Vagina (tissue), 2 donors: ENCODE data around the gene EIF4G1. TPM values are rescaled to one million over a fixed set of nuclear protein-coding genes. Genes with fewer than 3 reads are reported as not detected.

Experiments used
- DNase-seq, 2 donors: peaks; one replicate each; pipeline ENCODE4 v3.0.0-alpha.2; 2017; ENCODE audit errors: extremely low spot score in 2 of 2
- H3K27ac ChIP-seq: fragments of 200-600 bp; sonication (generic); one replicate; pipeline ENCODE4 v1.5.1; 2019
- H3K27me3 ChIP-seq: fragments of 200-600 bp; sonication (generic); one replicate; pipeline ENCODE4 v1.5.1; 2019
- H3K36me3 ChIP-seq, 2 donors: fragments of 200-600 bp; sonication (generic); one replicate each; pipeline ENCODE4 v1.5.1; 2017 to 2019
- H3K4me1 ChIP-seq: fragments of 200-600 bp; sonication (generic); one replicate; pipeline ENCODE4 v1.5.1; 2019
- H3K4me3 ChIP-seq, 2 donors: fragments of 200-600 bp; sonication (generic); 1 replicate in 1 of 2; 2 replicates in 1 of 2; pipeline ENCODE4 v1.5.1; 2016 to 2019
- H3K9me3 ChIP-seq: fragments of 200-600 bp; sonication (generic); one replicate; pipeline ENCODE4 v1.5.1; 2019
- CTCF ChIP-seq, 3 experiments: fragments of 450-650 bp in 2 of 3; fragments of 200-600 bp in 1 of 3; sonication (generic) in 1 of 3; IDR thresholded peaks; one replicate each; pipeline ENCODE4 v1.5.1; 2017 to 2019; ENCODE audit warnings: antibody characterized with exemption in 3 of 3, mild to moderate bottlenecking in 2 of 3, moderate library complexity in 2 of 3
- POLR2A ChIP-seq, 2 donors: fragments of 450-650 bp; IDR thresholded peaks; one replicate each; pipeline ENCODE4 v1.6.1; 2017; ENCODE audit warnings: antibody characterized with exemption in 2 of 2, mild to moderate bottlenecking in 2 of 2, moderate library complexity in 2 of 2
- POLR2AphosphoS5 ChIP-seq, 2 donors: sonication (generic); formaldehyde crosslinking; IDR thresholded peaks; one replicate each; pipeline ENCODE4 v1.9.0; 2017; ENCODE audit warnings: antibody characterized with exemption in 2 of 2, mild to moderate bottlenecking in 2 of 2, low read depth in 1 of 2; ENCODE audit not compliant: insufficient read depth in 1 of 2
- intact Hi-C: fragments of 100-400 bp; cut with DNase I; formaldehyde crosslinking; loops from one replicate; pipeline ENCODE4 v1.15.1; 2023
- total RNA-seq: library from RNA; depleted of rRNA; stranded (reverse); fragments of >200 nt; gene quantifications from one replicate; pipeline ENCODE4 v1.2.3, GENCODE V29; 2016

The EIF4G1 gene
- total RNA-seq, 1 donor from 2014 or later: 207 TPM

GRCh38 chr3:184362668-184363546 is 48.5 kb downstream of the EIF4G1 start:
- Histone ChIP-seq H3K9me3 (no peaks in the 10 kb centered on the region), H3K27me3 (no peaks in the 10 kb centered on the region), H3K4me1 (peaks cover 31% of the 10 kb centered on the region), H3K4me3 (peak overlapping the region; percentile 87 to 96), H3K36me3 (peaks cover 0 to 25% of the 10 kb centered on the region in 2 donors), H3K27ac (peak overlapping the region; percentile 92)
- peak in 1 of 2 donors; percentile 98 for DNase-seq
- peak in 1 of 2 donors; percentile 52 for TF ChIP-seq POLR2A (IDR thresholded peaks at IDR 0.05)
- TF ChIP-seq POLR2AphosphoS5 (IDR thresholded peaks at IDR 0.05; ENCODE audit: insufficient read depth in 1 of 2, low read depth in 1 of 2): peak; percentile 93 to 94
- peak in 2 of 3 experiments; percentile 14 to 65 for TF ChIP-seq CTCF (IDR thresholded peaks at IDR 0.05)
- intact Hi-C loops: no loop called here

- no peak for DNase-seq
- no peaks in the 10 kb centered on the region for H3K27me3 ChIP-seq
- TF ChIP-seq CTCF (IDR thresholded peaks at IDR 0.05) (no peak), POLR2A (IDR thresholded peaks at IDR 0.05) (no peak), POLR2AphosphoS5 (IDR thresholded peaks at IDR 0.05; ENCODE audit: insufficient read depth in 1 of 2, low read depth in 1 of 2) (no peak)
- H3K36me3 ChIP-seq: peaks cover 0 to 29% of the 10 kb centered on the region in 2 donors
- H3K27ac ChIP-seq: no peak overlapping the region
- no peak overlapping the region for H3K4me3 ChIP-seq
- intact Hi-C loops: no loop called here
- H3K9me3 ChIP-seq: no peaks in the 10 kb centered on the region
- peaks cover 32% of the 10 kb centered on the region for H3K4me1 ChIP-seq
These were observed 52.3 kb downstream of the EIF4G1 start for GRCh38 chr3:184366619-184367289.

GRCh38 chr3:184368116-184368515 is 53.7 kb downstream of the EIF4G1 start:
- Histone ChIP-seq H3K36me3 (peaks cover 0 to 29% of the 10 kb centered on the region in 2 donors), H3K4me3 (no peak overlapping the region), H3K27me3 (no peaks in the 10 kb centered on the region), H3K9me3 (no peaks in the 10 kb centered on the region), H3K4me1 (peaks cover 40% of the 10 kb centered on the region), H3K27ac (no peak overlapping the region)
- no peak for TF ChIP-seq CTCF (IDR thresholded peaks at IDR 0.05)
- no peak for TF ChIP-seq POLR2AphosphoS5 (IDR thresholded peaks at IDR 0.05; ENCODE audit: insufficient read depth in 1 of 2, low read depth in 1 of 2)
- TF ChIP-seq POLR2A (IDR thresholded peaks at IDR 0.05): no peak
- DNase-seq: no peak
- intact Hi-C loops: no loop called here

- no peak for DNase-seq
These were observed 54.3 kb downstream of the EIF4G1 start for GRCh38 chr3:184368586-184369183.

More at GRCh38 chr3:184368586-184369183, 54.3 kb downstream of the EIF4G1 start:
- no peaks in the 10 kb centered on the region for H3K9me3 ChIP-seq
- peak overlapping the region; percentile 22 for H3K27ac ChIP-seq
- intact Hi-C loops: no loop called here
- TF ChIP-seq POLR2AphosphoS5 (IDR thresholded peaks at IDR 0.05; ENCODE audit: insufficient read depth in 1 of 2, low read depth in 1 of 2) (no peak), CTCF (IDR thresholded peaks at IDR 0.05) (no peak), POLR2A (IDR thresholded peaks at IDR 0.05) (no peak)
- peaks cover 42% of the 10 kb centered on the region for H3K4me1 ChIP-seq
- no peak overlapping the region for H3K4me3 ChIP-seq
- no peaks in the 10 kb centered on the region for H3K27me3 ChIP-seq
- peaks cover 0 to 29% of the 10 kb centered on the region in 2 donors for H3K36me3 ChIP-seq
